ENCODE data around the gene THSD7A.
A peak's percentile ranks its signal among the peaks of the same experiment; 100 is the strongest.
"Not testable (repeated sequence)": the region's sequence is repeated elsewhere in the genome, so short reads cannot be mapped to it uniquely, and the experiment has no call there.

THSD7A gene

DNA sequence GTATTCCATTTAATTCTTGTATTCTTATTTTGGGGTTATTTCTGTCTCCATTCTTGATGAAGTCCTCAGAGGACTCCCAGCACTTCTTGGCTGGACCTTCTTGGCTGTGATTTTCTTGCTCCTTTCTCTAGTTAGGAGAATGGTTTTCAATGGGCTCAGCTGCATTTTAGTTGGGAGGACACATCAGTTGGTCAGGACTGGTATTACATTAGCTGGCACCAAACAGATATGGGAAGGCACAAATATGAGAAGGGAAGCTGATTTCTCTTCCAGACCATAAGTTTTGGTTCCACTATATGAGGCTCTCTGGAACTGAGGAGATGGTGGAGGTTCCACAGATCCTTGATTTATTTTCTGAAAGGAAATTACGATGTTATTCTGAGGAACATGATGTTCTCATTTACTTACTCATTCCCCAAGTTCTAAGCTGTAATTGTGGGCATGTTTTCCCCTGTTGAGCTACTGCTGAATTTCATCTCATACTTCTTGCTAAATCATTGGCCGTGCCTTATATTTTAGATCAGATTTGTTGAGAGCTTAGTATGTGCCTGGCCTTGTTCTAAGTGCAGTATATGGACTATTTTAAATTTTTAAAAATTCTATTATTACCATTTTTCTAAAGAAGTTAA lies 261.0 kb downstream of the THSD7A start:
- DNase-seq = no peak

DNA sequence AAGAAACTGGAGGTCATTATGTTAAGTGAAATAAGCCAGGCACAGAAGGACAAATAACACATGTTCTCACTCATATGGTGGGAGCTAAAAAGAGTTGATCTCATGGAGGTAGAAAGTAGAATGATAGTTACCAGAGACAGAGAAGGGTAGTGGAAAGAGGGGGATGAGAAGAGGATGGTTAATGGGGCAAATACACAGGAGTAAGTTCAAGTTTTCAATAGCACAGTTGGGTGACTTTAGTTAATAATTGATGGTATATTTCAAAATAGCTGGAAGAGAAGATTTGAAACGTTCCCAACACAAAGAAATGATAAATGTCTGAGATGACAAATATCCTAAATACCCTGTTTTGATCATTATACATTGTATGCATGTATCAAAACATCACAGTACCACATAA lies 261.8 kb downstream of the THSD7A start:
- no peak for DNase-seq

DNA sequence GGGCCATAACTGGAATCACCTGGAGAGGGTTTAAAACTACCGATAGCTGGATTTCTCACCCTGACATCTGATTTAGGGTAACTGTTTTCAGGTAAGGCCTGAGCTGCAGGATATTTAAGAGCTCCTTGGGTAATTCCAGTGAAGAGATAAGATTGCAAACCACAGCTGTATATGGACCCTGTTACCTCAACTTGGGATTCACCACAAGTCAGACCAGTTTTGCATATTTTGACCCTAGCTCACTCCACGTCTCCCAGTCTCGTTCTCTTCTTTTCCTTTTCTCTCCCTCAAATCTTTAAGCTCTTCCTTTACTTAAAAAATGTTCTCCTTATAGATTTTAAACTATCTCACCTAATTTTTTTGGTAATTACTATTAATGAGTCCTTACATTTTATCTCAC lies 264.4 kb downstream of the THSD7A start:
- DNase-seq = no peak

DNA sequence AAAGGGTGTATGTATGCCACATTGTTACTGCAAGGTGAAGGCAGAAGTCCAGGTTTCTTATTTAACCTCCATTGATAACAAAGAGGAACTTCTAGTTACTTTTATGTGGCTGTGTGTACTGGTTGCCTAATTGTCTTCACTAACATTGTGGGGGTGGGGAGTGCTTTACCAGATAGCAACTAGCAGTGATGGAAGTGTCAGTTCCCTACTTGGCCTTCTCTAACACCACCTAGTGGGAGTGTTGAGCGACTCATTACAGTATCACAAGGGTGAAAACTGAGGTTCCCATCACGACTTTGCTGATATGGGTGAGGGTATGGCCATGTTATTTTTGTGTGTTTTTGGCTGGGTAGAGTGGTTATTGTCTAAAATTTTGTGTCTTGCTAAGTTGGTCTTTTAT lies 274.4 kb downstream of the THSD7A start:
- DNase-seq = peak; percentile 4 to 47

DNA sequence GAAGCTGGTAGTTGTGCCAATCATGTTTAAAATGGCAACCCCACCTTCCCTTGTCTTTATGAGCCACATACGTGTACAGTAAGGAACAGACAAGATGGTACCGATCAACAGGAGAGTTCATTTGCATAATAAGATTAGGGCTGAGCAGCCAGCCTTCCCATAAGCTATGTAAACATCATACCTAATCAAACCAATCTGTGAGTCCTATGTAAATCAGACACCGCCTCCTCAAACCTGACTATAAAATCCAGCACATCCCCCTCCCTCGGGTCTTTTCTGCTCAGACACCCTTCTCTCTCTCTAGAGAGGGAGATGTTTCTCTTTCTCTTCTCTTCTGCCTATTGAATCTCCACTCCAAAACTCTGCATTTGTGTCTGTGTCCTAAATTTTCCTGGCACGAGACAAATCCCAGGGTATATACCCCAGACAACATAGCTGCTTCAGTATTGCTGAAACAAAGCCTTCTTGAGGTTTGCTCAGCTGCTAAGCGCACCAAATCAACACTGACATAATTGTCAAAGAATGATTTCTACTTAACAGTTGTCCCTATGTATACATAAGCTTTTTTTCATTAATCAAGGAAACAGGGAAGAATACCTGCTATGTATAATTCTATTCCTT lies 279.2 kb downstream of the THSD7A start:
- no peak for DNase-seq

DNA sequence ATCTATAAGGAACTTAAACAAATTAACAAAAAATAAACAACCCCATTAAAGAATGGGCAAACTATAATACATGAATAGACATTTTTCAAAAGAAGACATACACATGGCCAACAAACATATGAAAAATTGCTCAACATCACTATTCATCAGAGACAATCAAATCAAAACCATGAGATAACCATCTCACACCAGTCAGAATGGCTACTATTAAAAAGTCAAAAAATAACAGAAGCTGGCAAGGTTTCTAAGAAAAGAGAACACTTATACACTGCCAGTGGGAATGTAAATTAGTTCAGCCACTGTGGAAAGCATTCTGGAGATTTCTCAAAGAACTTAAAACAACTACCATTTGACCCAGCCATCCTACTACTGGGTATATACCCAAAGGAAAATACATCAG lies 280.5 kb downstream of the THSD7A start:
- no peak for DNase-seq

DNA sequence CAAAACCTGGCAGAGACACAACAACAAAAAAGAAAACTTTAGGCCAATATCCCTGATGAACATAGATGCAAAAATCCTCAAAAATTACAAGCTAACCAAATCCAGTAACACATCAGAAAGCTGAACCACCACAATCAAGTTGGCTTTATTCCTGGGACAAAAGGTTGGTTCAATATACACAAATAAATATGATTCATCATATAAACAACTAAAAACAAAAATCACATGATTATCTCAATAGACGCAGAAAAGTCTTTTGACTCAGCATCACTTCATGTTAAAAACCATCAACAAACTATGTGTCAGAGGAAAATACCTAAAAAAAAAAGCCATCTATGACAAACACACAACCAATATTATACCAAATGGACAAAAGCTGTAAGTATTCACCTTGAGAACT lies 283.5 kb downstream of the THSD7A start:
- DNase-seq = no peak

DNA sequence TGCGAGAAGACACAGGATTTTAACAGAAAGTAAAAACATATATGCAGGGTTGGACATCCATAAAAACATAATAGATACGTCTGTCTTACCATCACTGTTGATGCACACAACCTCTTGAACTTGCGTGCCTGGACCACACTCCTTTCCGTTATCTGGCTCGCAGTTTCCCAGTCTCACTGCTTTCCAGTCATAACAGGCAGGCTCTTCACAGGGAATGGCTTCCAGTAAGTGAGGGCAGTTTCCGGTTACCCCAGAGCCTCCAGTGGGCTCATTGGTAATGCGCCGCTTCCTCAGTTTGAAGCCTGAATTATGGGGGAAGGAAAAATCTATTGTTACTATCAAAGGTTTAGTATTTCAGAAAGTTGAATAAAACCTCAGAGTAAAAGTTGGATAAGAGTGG lies 290.7 kb downstream of the THSD7A start:
- DNase-seq = no peak

DNA sequence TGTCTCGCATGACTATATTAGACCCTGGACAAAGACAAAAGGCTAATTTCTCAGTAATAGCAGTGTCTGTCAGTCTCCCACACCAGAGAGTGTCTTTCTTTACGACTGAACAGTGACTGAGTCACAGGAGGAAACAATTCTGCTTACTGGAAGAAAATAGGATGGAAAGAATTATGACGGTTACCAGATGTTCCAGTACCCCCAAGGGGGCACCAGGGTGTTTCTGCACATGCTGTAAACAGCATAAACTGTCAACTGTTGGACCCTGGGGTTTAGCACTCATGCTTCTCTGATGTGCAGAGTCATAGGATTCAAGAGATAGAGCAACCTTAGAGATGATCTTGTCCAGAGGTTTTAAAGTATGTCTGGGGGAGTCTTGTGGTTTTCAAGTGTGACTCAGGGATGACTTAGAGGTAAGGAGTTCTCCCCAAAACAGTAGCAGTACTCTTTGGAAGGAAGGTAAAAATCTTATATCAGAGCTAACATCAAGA lies 291.7 kb downstream of the THSD7A start:
- peak in 1 of 2 experiments; percentile 10 for DNase-seq

DNA sequence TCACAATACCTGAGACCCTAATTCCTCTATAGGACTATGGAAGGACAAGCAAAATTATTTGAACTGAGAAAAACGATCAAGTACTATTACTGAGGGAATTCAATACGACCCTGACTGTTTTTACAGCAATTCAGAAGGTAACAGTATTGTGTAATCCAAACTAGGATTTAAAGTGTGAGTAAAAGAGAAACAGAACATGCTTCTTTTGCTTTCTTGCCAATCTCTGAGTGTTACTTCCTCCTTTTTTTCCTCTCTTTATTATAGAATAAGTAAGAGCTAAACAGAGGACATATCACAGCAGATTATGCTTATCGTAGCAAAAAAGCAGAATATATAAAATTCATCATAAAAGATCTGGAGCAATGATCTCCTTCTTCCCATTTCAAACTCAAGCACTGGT lies 292.1 kb downstream of the THSD7A start:
- DNase-seq = no peak

DNA sequence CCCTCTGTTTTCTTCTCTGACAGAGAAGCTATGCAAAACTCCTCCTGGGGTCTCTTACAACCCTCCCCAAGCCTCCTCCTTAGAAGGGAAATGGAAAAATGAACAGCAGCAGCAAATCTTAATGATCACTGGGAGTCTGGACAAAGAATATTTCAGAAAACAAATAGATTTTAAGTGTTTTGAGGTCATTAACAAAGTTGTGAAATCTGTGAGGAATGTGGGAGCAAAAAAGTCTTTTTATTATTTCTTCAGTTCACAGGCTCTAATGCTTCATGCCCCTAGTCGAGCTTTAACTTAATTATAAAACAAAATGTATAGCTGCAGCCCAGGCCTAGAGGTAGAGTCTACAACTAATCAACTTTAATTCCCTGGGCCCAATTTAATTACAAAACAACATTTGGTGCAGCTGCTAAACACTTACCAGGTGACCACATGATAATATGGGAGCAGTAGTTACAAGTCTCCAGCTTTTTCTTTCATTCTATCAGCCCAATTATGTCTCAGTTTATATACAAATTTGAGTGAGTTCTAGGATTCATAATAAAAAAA lies 293.2 kb downstream of the THSD7A start:
- no peak for DNase-seq

DNA sequence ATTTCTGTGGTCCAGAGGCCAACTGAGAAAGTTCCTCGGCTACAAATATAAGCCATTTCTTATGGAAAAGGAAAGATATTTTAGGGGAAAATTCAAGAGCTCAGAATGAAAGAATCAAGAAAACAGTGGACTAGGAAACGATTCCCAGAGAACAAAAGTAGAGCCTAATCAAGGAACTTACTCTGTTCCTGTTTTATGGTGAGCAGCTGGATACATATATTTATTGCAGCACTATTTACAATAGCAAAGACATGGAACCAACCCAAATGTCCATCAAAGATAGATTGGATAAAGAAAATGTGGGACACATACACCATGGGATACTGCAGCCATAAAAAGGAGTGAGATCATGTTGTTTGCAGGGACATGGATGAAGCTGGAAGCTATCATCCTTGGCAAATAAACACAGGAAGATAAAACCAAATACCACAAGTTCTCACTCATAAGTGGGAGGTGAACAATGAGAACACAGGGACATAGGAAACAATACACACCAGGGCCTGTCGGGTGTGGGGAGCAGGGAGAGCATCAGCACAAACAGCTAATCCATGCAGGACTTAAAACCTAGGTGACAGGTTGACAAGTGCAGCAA lies 298.7 kb downstream of the THSD7A start:
- no peak for DNase-seq

DNA sequence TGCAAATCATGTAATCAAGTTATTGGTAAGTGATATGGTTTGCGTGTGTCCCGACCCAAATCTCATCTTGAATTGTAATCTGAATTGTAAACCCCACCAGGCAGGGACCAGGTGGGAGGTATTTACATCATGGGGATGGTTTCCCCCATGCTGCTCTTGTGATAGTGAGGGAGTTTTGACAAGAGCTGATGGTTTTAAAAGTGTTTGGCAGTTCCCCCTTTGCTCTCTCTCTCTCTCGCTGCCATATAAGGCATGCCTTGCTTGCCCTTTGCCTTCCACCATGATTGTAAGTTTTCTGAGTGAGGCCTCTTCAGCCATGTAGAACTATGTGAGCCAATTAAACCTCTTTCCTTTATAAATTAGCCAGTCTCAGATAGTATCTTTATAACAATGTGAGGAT lies 302.6 kb downstream of the THSD7A start:
- no peak for DNase-seq

DNA sequence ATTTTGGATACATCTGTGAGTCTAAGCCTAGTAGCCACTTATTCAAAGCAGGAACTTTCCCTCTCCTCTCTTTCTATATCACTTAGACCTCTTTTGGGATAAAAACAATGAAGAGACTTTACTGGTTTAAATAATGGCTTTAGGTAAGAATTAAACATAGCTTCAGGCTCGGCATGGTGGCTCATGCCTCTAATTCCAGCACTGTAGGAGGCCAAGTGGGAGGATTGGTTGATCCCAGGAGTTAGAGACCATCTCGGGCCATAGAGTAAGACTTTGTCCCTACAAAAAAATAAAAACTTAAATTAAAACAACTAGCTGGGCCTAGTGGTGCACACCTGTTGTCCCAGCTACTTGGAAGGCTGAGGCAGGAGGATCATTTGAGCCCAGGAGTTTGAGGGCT lies 304.3 kb downstream of the THSD7A start:
- no peak for DNase-seq

DNA sequence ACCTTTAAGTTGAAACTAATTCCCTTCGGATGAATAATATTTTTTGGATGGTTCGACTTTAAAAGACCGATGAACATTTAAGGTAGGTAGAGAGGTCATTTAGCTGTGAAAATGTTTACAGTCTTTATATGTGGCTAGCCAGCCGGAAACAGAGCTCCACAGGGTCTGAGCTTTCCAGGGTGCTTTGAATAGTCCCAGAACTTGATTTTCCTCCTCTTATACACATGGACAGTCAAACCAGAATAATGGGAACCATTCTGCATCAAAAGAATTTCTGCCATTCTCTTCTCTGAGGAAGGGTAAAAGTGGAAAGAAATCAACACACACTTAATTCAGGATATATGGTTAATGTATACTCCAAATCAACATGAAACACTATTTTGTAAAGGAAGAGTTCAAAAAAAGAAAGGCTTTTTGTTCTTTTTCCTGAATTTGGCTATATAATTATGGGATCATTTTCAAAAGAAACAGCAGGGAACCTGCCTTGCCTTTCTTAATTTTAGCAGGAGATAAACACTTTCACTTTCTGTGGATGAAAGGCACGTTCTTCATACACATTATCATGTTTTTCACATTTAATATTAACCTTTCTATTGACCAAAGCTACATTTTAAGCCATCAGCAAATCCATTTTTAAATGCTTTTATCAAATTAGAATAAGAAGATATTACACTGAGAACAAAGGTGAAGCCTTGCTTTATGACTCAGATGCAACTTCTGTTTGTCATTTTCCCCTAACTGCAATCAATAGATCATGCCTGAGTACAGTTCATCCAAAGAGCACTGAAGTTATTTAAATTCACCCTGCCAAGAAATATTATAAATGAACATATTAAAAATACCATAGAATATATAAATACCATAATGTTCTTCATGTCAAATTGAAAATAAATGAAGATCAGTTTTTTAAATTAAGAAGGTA lies 307.3 kb downstream of the THSD7A start:
- DNase-seq = no peak

DNA sequence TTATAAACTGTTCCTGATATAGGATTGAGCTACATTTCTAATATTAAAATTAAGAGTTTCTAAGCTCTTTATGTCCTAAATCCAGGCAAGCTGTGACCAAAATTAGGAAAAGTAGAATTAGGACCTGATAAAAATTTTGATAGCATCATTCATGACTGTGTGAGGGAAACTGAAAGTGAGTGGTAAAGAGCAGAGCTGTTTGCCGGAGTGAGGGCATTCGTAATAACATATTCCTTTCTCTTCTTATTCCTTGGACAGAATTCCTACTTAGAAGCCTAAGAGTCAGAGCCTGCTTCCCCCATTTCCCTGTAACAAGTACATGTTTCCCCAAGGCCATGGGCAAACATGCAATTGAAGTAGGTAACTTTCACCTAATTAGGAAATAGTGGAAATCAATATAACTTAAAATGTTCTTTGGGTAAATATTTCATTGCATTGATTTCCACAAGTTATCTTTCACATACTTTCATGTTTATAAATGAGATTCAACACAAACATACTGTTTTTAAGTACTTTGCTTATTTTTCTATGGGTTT lies 310.0 kb downstream of the THSD7A start:
- not testable (repeated sequence) for DNase-seq

DNA sequence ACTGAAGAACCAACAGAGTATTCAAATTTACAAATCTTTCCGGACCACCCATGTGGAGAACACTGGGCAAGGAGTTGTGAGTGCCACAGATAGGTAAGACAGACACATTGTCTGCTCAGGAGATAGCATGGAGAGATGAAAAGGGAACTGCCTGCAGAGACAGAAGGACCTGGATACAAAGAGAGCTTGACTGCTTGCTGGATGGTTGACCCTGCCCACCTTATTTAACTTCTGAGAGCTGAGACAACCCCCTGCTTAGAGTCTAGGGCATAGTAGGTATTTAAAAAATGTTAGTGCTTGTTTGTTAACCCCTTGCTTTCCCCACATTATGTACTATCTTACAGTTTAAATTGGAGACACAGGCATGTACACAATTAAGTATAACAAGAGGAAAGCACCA lies 314.1 kb downstream of the THSD7A start:
- no peak for DNase-seq

DNA sequence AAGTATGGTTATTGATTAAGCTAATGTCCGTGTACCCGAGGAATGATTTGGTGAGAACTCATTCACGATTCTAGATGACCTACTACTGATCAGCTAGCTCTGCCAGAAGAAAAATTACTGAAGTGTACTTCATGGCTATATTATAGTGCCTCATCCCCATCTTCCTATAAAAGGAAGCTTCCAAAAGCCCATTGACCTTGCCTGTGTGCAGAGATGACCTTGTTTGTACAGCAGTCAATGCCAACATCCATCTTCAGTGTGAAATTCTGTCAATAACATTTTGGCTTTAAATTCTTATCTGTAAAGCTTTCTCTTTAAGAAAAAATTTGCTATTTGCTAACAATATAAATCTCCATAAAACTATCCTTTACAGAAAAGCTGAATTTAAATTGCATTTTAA lies 315.7 kb downstream of the THSD7A start:
- DNase-seq = no peak

DNA sequence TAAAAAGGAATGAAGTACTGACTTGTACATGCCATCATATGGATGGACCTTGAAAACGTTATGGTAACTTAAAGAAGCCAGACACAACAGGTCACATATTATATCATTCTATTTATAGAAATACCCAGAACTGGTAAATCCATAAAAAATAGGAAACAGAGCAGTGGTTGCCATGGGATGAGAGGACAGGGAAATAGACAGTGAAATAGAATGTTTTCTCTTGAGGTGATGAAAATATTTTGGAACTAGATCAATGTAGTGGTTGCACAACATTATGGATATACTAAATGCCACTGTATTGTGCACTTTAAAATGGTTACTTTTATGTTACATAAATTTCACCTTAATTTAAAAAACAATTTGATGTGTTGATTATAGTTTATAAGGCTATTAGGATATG lies 318.5 kb downstream of the THSD7A start:
- no peak for DNase-seq

DNA sequence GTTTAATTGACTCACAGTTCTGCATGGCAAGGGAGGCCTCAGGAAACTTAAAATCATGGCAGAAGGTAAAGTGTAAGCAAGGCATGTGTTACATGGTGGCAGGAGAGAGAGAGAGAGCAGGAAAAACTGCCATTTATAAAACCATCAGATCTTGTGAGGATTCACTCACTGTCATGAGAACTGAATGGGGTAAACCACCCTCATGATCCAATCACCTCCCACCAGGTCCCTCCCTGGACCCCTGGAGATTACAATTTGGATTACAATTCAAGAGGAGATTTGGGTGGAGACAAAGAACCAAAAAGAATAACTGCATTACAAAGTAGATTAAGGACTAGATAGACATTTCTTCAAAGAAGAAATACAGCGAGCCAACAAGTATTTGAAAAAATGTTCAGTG lies 324.1 kb downstream of the THSD7A start:
- DNase-seq = no peak

DNA sequence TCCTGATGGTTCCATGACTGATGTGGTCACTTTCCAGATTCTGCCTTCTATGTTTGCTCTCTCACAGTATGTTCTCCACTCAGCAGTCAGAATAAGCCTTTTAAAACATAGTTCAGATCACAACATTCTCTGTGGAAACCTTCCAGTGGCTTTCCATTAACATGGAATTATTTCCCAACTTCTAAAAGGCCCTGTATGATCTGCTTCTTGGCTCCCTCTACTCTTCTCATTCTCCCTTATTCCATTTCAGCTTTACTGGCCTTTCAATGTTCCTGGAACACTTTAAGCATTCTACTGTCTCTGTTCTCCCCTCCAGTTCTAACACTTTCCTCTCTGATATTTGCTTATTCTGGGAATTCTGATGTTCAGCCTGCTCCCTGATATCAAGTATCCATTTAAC lies 325.6 kb downstream of the THSD7A start:
- no peak for DNase-seq

DNA sequence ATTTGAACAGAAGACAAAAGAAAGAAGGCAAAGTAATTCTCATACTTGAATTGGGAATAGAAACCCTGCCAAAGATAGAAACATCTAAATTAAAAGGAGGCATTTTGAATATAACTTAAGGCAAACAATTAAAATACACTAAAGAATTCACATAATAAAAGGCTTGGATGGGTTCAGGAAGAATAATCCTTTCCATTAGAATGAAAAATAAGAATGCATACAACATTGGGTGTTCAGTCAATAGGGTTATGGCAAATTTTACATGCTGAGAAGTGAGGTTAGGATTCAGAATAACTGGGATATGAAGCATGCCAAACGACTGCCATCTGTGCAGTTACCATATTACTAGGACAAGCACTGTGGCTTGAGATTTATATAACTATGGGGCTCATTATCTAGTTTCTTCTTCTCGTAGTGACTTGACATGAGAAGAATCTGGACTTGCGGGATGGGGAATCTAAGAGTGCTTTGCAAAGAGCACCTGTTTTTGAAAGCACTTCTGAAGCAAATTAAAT lies 326.5 kb downstream of the THSD7A start:
- DNase-seq = no peak

DNA sequence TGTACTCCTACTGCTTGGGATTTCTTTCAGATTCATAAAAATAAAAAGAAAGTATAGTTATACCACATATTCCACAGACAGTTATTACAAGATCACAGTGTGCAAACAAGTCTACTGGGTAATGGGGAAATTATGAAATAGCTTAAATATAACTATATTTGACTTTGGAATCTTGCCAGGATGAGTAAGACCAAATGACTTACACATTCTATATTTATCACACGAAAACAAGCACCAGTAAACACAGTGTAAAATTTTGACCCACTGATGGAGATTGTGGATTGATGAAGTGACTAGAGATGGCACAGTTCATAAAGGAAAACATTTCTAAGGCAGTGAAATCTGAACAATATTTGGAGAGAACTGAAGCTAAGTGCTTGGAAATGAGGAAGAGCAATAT lies 339.7 kb downstream of the THSD7A start:
- DNase-seq = no peak

Measured in SW 1271 (cell line).